GM21390 (cell line): Measurements from ENCODE around the gene CSTF2T.
"Not testable (repeated sequence)": the region's sequence is repeated elsewhere in the genome, so short reads cannot be mapped to it uniquely, and the experiment has no call there.

Experiments used
- ATAC-seq: cut with Tn5 transposase; IDR thresholded peaks from one replicate; pipeline ENCODE4 v1.9.1; 2021; ENCODE audit not compliant: unreplicated experiment

The CSTF2T gene

GRCh38 chr10:51698473-51699063 lies 827 bp downstream of the CSTF2T start:
- ATAC-seq, result no peak

- ATAC-seq, result no peak
Observed at GRCh38 chr10:51696251-51696650, 3.1 kb downstream of the CSTF2T start.

- no peak for ATAC-seq
Observed at GRCh38 chr10:51694086-51694768, 5.2 kb downstream of the CSTF2T start.

- ATAC-seq, result no peak
Observed at GRCh38 chr10:51691135-51691534, 8.3 kb downstream of the CSTF2T start.

- no peak for ATAC-seq
Observed at GRCh38 chr10:51689536-51689935, 9.9 kb downstream of the CSTF2T start.

- not testable (repeated sequence) for ATAC-seq
Observed at GRCh38 chr10:51688826-51689225, 10.6 kb downstream of the CSTF2T start.

GRCh38 chr10:51687296-51687695 lies 12.1 kb downstream of the CSTF2T start:
- no peak for ATAC-seq

- ATAC-seq, result no peak
Observed at GRCh38 chr10:51685768-51686167, 13.6 kb downstream of the CSTF2T start.

GRCh38 chr10:51683031-51683691 lies 16.2 kb downstream of the CSTF2T start:
- no peak for ATAC-seq

GRCh38 chr10:51679841-51680240 lies 19.6 kb downstream of the CSTF2T start:
- no peak for ATAC-seq

GRCh38 chr10:51675088-51675487 lies 24.3 kb downstream of the CSTF2T start:
- ATAC-seq, result no peak

- ATAC-seq, result no peak
Observed at GRCh38 chr10:51672039-51672535, 27.3 kb downstream of the CSTF2T start.

- ATAC-seq, result no peak
Observed at GRCh38 chr10:51669041-51669440, 30.4 kb downstream of the CSTF2T start.

GRCh38 chr10:51668336-51668689 lies 31.1 kb downstream of the CSTF2T start:
- no peak for ATAC-seq

GRCh38 chr10:51667678-51668335 lies 31.6 kb downstream of the CSTF2T start:
- no peak for ATAC-seq

GRCh38 chr10:51666456-51666855 lies 32.9 kb downstream of the CSTF2T start:
- ATAC-seq, result no peak

GRCh38 chr10:51663086-51663485 lies 36.3 kb downstream of the CSTF2T start:
- ATAC-seq, result no peak

GRCh38 chr10:51659344-51659743 lies 40.1 kb downstream of the CSTF2T start:
- no peak for ATAC-seq

GRCh38 chr10:51658000-51658399 lies 41.4 kb downstream of the CSTF2T start:
- no peak for ATAC-seq

- ATAC-seq, result no peak
Observed at GRCh38 chr10:51656503-51656902, 42.9 kb downstream of the CSTF2T start.

- ATAC-seq, result no peak
Observed at GRCh38 chr10:51654918-51655317, 44.5 kb downstream of the CSTF2T start.

- no peak for ATAC-seq
Observed at GRCh38 chr10:51653025-51653424, 46.4 kb downstream of the CSTF2T start.
